ENCODE measurements around the gene C4BPB. TPM values are rescaled to one million over a fixed set of nuclear protein-coding genes. Genes with fewer than 3 reads are reported as not detected.

The C4BPB gene
- total and polyA plus RNA-seq, 2 of the 8 experiments (the other 6 are each of a cell fraction or from before 2014, with no cell fraction given), result not detected

- CTCF ChIA-PET (ENCODE audit: partially characterized antibody), result interaction anchor here (0.7 to 4.2 kb wide), 17 partner anchors 8 to 138 kb away, joined by 3 to 40 read pairs (median 5); partner anchors contain the start of gene C1orf116
- H4K8ac ChIP-seq (ENCODE audit: extremely low read depth, insufficient read depth, low read length), result peak overlapping the region; percentile 99
- no peaks in the 10 kb centered on the region for H3K9me3 ChIP-seq (ENCODE audit: insufficient read depth in 2 of 2, low read depth in 1 of 2, low read length in 1 of 2)
- no peaks in the 10 kb centered on the region; the same call in 1 of the 2 replicates for H3K79me1 ChIP-seq (ENCODE audit: low read depth, low read length)
- DNase-seq (ENCODE audit: low read depth in 1 of 2, low spot score in 2 of 2) (peak; percentile 73 to 92), FAIRE-seq (no peak)
- H2AK5ac ChIP-seq (ENCODE audit: low read depth, low read length), result no peak overlapping the region
- no peak overlapping the region for H3K23ac ChIP-seq (ENCODE audit: insufficient read length)
- peaks cover 5% of the 10 kb centered on the region; the same call in 1 of the 2 replicates for H3K23me2 ChIP-seq (ENCODE audit: low read depth, low read length)
- peak overlapping the region; percentile 95 for H3K27ac ChIP-seq (ENCODE audit: low read depth, low read length)
- peak overlapping the region; percentile 3 for H2BK5ac ChIP-seq (ENCODE audit: low read depth, low read length)
- peaks cover 0 to 8% (median 2%) of the 10 kb centered on the region in 4 experiments; a peak in 3 of 7 replicates for H3K4me1 ChIP-seq (replicated peaks in 1 of 4; ENCODE audit: control insufficient read depth in 3 of 4, insufficient read depth in 4 of 4, low read length in 3 of 4)
- WGBS, 2 experiments (ENCODE audit: extremely low coverage in 1 of 2, insufficient coverage in 1 of 2, insufficient read length in 1 of 2, insufficient replicate concordance in 2 of 2, low coverage in 1 of 2, low lambda C conversion rate in 2 of 2, missing lambda C conversion rate in 1 of 2), result 2% methylated on average over 40 of the region's 47 CpGs; no CpG with 5 or more reads in 1 of the 2 experiments
- peak overlapping the region; percentile 69; the same call in 1 of the 2 replicates for H2BK12ac ChIP-seq (ENCODE audit: low read depth, low read length)
- H3K27me3 ChIP-seq (replicated peaks in 1 of 4; ENCODE audit: control insufficient read depth in 3 of 4, extremely low read depth in 1 of 4, insufficient read depth in 3 of 4, low read length in 3 of 4), result no peaks in the 10 kb centered on the region
- POLR2A ChIA-PET (ENCODE audit: partially characterized antibody), result interaction anchor here (0.9 to 2.9 kb wide), 5 partner anchors 9 to 348 kb away, joined by 3 to 15 read pairs (median 3); partner anchors contain the start of gene C1orf116
- no peak overlapping the region for H2BK120ac ChIP-seq (replicated peaks; ENCODE audit: low read depth, low read length)
- no peak overlapping the region for H2BK20ac ChIP-seq (ENCODE audit: low read length)
- peak overlapping the region; percentile 76 for H3K18ac ChIP-seq (ENCODE audit: extremely low read depth, low read length)
- peaks cover 3 to 48% of the 10 kb centered on the region in 2 experiments; a peak in 3 of 4 replicates for H3K79me2 ChIP-seq (ENCODE audit: control insufficient read depth in 1 of 2, insufficient read depth in 2 of 2, low read length in 2 of 2)
- peaks cover 9 to 12% of the 10 kb centered on the region in 2 experiments for H4K20me1 ChIP-seq (replicated peaks in 1 of 2; ENCODE audit: control insufficient read depth in 1 of 2, insufficient read depth in 2 of 2, low read length in 2 of 2)
- peak overlapping the region; percentile 62 for H3K56ac ChIP-seq (replicated peaks; ENCODE audit: insufficient read length, low read depth, low read length)
- H3K36me3 ChIP-seq (ENCODE audit: control insufficient read depth in 2 of 4, insufficient read depth in 4 of 4, low read length in 3 of 4), result peaks cover 9 to 30% (median 10%) of the 10 kb centered on the region in 4 experiments
- H4K91ac ChIP-seq (replicated peaks; ENCODE audit: insufficient read length, low read length), result peak overlapping the region; percentile 78
- no peak overlapping the region; the same call in 1 of the 2 replicates for H2BK15ac ChIP-seq (ENCODE audit: low read length)
- H4K5ac ChIP-seq (ENCODE audit: insufficient read length, low read depth, low read length), result peak overlapping the region; percentile 83
- peak overlapping the region; percentile 98 for H2AFZ ChIP-seq (ENCODE audit: low read length)
- H3K14ac ChIP-seq (ENCODE audit: insufficient read length), result no peak overlapping the region
- peak overlapping the region; percentile 58 to 73 for H3K4me2 ChIP-seq (ENCODE audit: insufficient read depth in 1 of 2, low read depth in 2 of 2, low read length in 2 of 2)
- peak overlapping the region; percentile 73 to 99 (median 99) for H3K4me3 ChIP-seq (ENCODE audit: extremely low read depth in 1 of 4, insufficient read depth in 2 of 4, low read depth in 3 of 4, low read length in 4 of 4)
- H3K9ac ChIP-seq (replicated peaks in 1 of 4; ENCODE audit: extremely low read depth in 1 of 4, low read depth in 3 of 4, low read length in 3 of 4), result peak overlapping the region; percentile 93 to 97 (median 95)
- peak overlapping the region; percentile 39 for H3K4ac ChIP-seq (replicated peaks; ENCODE audit: insufficient read length, low read depth, low read length)
- TF ChIP-seq TCF12 (IDR thresholded peaks at IDR 0.05; ENCODE audit: low read depth, low read length), result no peak
- TF ChIP-seq CTBP2 (IDR thresholded peaks at IDR 0.05; ENCODE audit: borderline replicate concordance, insufficient read depth, insufficient read length, low read length), result no peak
- TF ChIP-seq RBBP5 (IDR thresholded peaks at IDR 0.05; ENCODE audit: borderline replicate concordance, low read depth, low read length), result peak; percentile 85; the same call in 1 of the 2 replicates
- TF ChIP-seq CHD2 (IDR thresholded peaks at IDR 0.05; ENCODE audit: low read length), result peak; percentile 96
- no peak for TF ChIP-seq CREB1 (IDR thresholded peaks at IDR 0.05)
- TF ChIP-seq JUND (IDR thresholded peaks at IDR 0.05; ENCODE audit: low read length), result no peak
- TF ChIP-seq RNF2 (IDR thresholded peaks at IDR 0.05; ENCODE audit: borderline replicate concordance, low read depth, low read length, missing control alignments, poor library complexity, severe bottlenecking), result no peak
- no peak for TF ChIP-seq SIRT6 (IDR thresholded peaks at IDR 0.05; ENCODE audit: low read length)
- TF ChIP-seq ASH2L (IDR thresholded peaks at IDR 0.05; ENCODE audit: low read length), result peak; percentile 81
- no peak for TF ChIP-seq EP300 (IDR thresholded peaks at IDR 0.05; ENCODE audit: borderline replicate concordance in 1 of 2, low read depth in 2 of 2, low read length in 2 of 2)
- TF ChIP-seq POLR2A (IDR thresholded peaks at IDR 0.05; ENCODE audit: control extremely low read depth in 1 of 2, low read depth in 2 of 2, low read length in 2 of 2), result peak; percentile 62 to 79
- TF ChIP-seq SP1 (IDR thresholded peaks at IDR 0.05; ENCODE audit: low read depth, low read length), result no peak
These were observed 38.0 kb upstream of the C4BPB start for GRCh38 chr1:207050480-207051190.

Data from H1 (cell line).